Fibroblast of lung (primary cell): Measurements from ENCODE around the gene SPOCK1. TPM values are rescaled to one million over a fixed set of nuclear protein-coding genes. Genes with fewer than 3 reads are reported as not detected.

Source experiments
- DNase-seq, 2 donors: peaks; one replicate each; pipeline versions ENCODE4 v3.0.0 to v3.0.0-alpha.2; 2010; ENCODE audit warnings: low read depth in 2 of 2
- H2AFZ ChIP-seq: 2 replicates; pipeline ENCODE4 v1.5.1; 2012; ENCODE audit warnings: low read length, control low read depth, inconsistent platforms
- H3K27ac ChIP-seq: 2 replicates; pipeline ENCODE4 v1.5.1; 2011; ENCODE audit warnings: low read length, control low read depth; ENCODE audit not compliant: insufficient read depth
- H3K27me3 ChIP-seq: 2 replicates; pipeline ENCODE4 v1.5.1; 2011; ENCODE audit warnings: mild to moderate bottlenecking, low read length; ENCODE audit not compliant: control insufficient read depth, insufficient read depth
- H3K36me3 ChIP-seq: 2 replicates; pipeline ENCODE4 v1.5.1; 2011; ENCODE audit warnings: low read length; ENCODE audit not compliant: control insufficient read depth, insufficient read depth
- H3K4me1 ChIP-seq: 2 replicates; pipeline ENCODE4 v1.5.1; 2011; ENCODE audit warnings: low read length; ENCODE audit not compliant: control insufficient read depth, insufficient read depth; ENCODE audit errors: extremely low read depth
- H3K4me2 ChIP-seq: 2 replicates; pipeline ENCODE4 v1.5.1; 2011; ENCODE audit warnings: low read length, control low read depth; ENCODE audit not compliant: insufficient read depth; ENCODE audit errors: extremely low read depth
- H3K4me3 ChIP-seq, 4 experiments: fragments of 200-600 bp in 1 of 4; sonication (generic) in 1 of 4; replicated peaks in 1 of 4; 2 replicates each; pipeline ENCODE4 v1.5.1; 2011 to 2016; ENCODE audit warnings: low read length in 4 of 4, low read depth in 3 of 4, mild to moderate bottlenecking in 3 of 4, control low read depth in 2 of 4, inconsistent platforms in 1 of 4, mixed read lengths in 1 of 4; ENCODE audit not compliant: insufficient read depth in 1 of 4; ENCODE audit errors: control extremely low read depth in 1 of 4
- H3K79me2 ChIP-seq: 2 replicates; pipeline ENCODE4 v1.5.1; 2012; ENCODE audit warnings: mild to moderate bottlenecking, low read length, inconsistent platforms; ENCODE audit not compliant: control insufficient read depth, insufficient read depth
- H3K9ac ChIP-seq: 2 replicates; pipeline ENCODE4 v1.5.1; 2011; ENCODE audit warnings: mild to moderate bottlenecking, low read length, control low read depth; ENCODE audit not compliant: insufficient read depth
- H3K9me3 ChIP-seq: 2 replicates; pipeline ENCODE4 v1.5.1; 2012; ENCODE audit warnings: low read depth, low read length; ENCODE audit not compliant: control insufficient read depth, insufficient read depth
- H4K20me1 ChIP-seq: 2 replicates; pipeline ENCODE4 v1.5.1; 2011; ENCODE audit warnings: low read length; ENCODE audit not compliant: control insufficient read depth, insufficient read depth; ENCODE audit errors: extremely low read depth
- EZH2 ChIP-seq: IDR thresholded peaks from 2 replicates; pipeline ENCODE4 v1.5.1; 2012; ENCODE audit warnings: low read length, control low read depth, mild to moderate bottlenecking; ENCODE audit errors: missing control alignments
- polyA plus RNA-seq, 2 donors: library from polyadenylated mRNA; depleted of rRNA in 1 of 2; stranded (reverse) in 1 of 2; unstranded in 1 of 2; fragments of >200 nt; gene quantifications; 2 replicates each; pipeline ENCODE4 v1.2.1, GENCODE V29; 2011 to 2012; ENCODE audit warnings: missing spikeins in 1 of 2
- total RNA-seq: library from RNA; depleted of rRNA; stranded (reverse); fragments of >200 nt; gene quantifications from 2 replicates; pipeline ENCODE4 v1.2.1, GENCODE V29; 2014
- TF ChIP-seq, protein P1 (sequence below), 2 donors: IDR thresholded peaks in 1 of 2; conservative IDR thresholded peaks in 1 of 2; 1 replicate in 1 of 2; 2 replicates in 1 of 2; pipeline ENCODE4 v1.5.1; 2011 to 2012; ENCODE audit warnings: low read length in 2 of 2, control low read depth in 1 of 2, inconsistent platforms in 1 of 2, low read depth in 1 of 2, mild to moderate bottlenecking in 1 of 2

Gene SPOCK1
- total and polyA plus RNA-seq, 2 donors (not counting 1 experiment from before 2014, with no cell fraction given) = 11.1 to 34.9 TPM

DNA sequence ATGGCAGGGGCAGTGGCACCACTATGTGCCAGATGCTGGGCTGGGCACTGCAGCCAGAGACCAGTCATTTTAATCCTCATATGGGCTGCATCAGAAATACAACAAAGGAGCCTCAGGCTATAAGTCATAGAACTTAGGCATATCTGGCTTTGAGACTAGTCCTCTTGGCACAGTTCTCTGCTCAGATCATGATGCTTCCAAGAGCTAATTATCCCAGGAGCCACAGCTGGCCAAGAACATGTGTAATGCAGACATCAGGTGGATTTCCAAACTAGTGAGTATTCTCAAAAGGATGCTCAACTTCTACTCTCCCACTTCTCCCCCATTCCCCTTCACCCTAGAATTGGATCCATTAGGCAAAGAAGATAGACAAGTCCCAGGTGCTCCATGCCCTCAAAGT is 571.6 kb downstream of the SPOCK1 start:
- Histone ChIP-seq H2AFZ (no peak overlapping the region), H3K27ac (no peak overlapping the region), H3K4me2 (no peak overlapping the region), H3K4me1 (no peaks in the 10 kb centered on the region), H3K9me3 (no peaks in the 10 kb centered on the region), H4K20me1 (no peaks in the 10 kb centered on the region), H3K36me3 (no peaks in the 10 kb centered on the region), H3K9ac (no peak overlapping the region), H3K4me3 (no peak overlapping the region), H3K27me3 (no peaks in the 10 kb centered on the region), H3K79me2 (no peaks in the 10 kb centered on the region)
- DNase-seq = no peak
- TF ChIP-seq, protein P1, sequence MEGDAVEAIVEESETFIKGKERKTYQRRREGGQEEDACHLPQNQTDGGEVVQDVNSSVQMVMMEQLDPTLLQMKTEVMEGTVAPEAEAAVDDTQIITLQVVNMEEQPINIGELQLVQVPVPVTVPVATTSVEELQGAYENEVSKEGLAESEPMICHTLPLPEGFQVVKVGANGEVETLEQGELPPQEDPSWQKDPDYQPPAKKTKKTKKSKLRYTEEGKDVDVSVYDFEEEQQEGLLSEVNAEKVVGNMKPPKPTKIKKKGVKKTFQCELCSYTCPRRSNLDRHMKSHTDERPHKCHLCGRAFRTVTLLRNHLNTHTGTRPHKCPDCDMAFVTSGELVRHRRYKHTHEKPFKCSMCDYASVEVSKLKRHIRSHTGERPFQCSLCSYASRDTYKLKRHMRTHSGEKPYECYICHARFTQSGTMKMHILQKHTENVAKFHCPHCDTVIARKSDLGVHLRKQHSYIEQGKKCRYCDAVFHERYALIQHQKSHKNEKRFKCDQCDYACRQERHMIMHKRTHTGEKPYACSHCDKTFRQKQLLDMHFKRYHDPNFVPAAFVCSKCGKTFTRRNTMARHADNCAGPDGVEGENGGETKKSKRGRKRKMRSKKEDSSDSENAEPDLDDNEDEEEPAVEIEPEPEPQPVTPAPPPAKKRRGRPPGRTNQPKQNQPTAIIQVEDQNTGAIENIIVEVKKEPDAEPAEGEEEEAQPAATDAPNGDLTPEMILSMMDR (conservative IDR thresholded peaks at IDR 0.05 in 1 of 2, IDR thresholded peaks at IDR 0.05 in 1 of 2; ENCODE audit: low read depth in 1 of 2, low read length in 2 of 2) = no peak
- no peak for TF ChIP-seq EZH2

DNA sequence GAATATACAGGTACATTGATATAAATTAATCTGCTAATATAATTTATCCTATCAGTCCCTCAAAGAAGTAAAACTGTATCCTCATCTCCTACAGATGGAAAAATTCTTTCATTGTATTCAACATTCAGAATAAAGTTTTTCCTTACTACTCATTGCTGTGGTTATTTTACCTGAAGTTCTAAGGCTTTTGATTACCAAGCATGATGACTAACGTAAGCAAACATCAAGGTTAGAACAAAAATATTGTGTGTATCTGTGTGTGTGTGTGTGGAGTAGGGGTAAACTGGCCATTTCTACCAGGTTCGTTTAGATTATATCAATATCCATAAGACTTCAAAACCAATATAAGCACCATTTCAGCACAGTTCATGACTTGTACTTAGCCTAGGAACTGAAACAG is 573.1 kb downstream of the SPOCK1 start:
- Histone ChIP-seq H4K20me1 (no peaks in the 10 kb centered on the region), H3K9me3 (no peaks in the 10 kb centered on the region), H3K27me3 (no peaks in the 10 kb centered on the region), H2AFZ (no peak overlapping the region), H3K4me3 (no peak overlapping the region), H3K79me2 (no peaks in the 10 kb centered on the region), H3K4me1 (no peaks in the 10 kb centered on the region), H3K4me2 (no peak overlapping the region), H3K9ac (no peak overlapping the region), H3K27ac (no peak overlapping the region), H3K36me3 (no peaks in the 10 kb centered on the region)
- no peak for DNase-seq
- no peak for TF ChIP-seq EZH2
- TF ChIP-seq, protein P1 (conservative IDR thresholded peaks at IDR 0.05 in 1 of 2, IDR thresholded peaks at IDR 0.05 in 1 of 2; ENCODE audit: low read depth in 1 of 2, low read length in 2 of 2) = no peak

Other genes with a start within 250 kb of the SPOCK1 start
- 1.5 and 2.3 TPM in 2 replicates for gene KLHL3, start 236.8 kb upstream of the SPOCK1 start, total RNA-seq
- gene KLHL3, start 236.8 kb upstream of the SPOCK1 start, polyA plus RNA-seq = 0.60 and 1.1 TPM in 2 replicates